Muscle layer of duodenum (tissue), 2 donors: ENCODE measurements around the gene OSBPL9.
"Not testable (repeated sequence)": the region's sequence is repeated elsewhere in the genome, so short reads cannot be mapped to it uniquely, and the experiment has no call there.

Experiments
- H3K27ac ChIP-seq: one replicate; pipeline ENCODE4 v1.7.0; 2013; ENCODE audit warnings: mild to moderate bottlenecking, low read length
- H3K27me3 ChIP-seq: one replicate; pipeline ENCODE4 v1.7.0; 2013; ENCODE audit warnings: low read depth, mild to moderate bottlenecking, control low read depth, low read length
- H3K36me3 ChIP-seq, 2 donors: one replicate each; pipeline ENCODE4 v1.7.0; 2013; ENCODE audit warnings: low read length in 2 of 2, control low read depth in 1 of 2, mild to moderate bottlenecking in 1 of 2; ENCODE audit not compliant: insufficient read depth in 2 of 2, control insufficient read depth in 1 of 2
- H3K4me1 ChIP-seq, 2 donors: one replicate each; pipeline ENCODE4 v1.7.0; 2013; ENCODE audit warnings: low read length in 2 of 2, mild to moderate bottlenecking in 2 of 2, control low read depth in 1 of 2, moderate library complexity in 1 of 2; ENCODE audit not compliant: insufficient read depth in 2 of 2, control insufficient read depth in 1 of 2
- H3K4me3 ChIP-seq, 2 donors: one replicate each; pipeline ENCODE4 v1.7.0; 2013; ENCODE audit warnings: low read length in 2 of 2, low read depth in 1 of 2, mild to moderate bottlenecking in 1 of 2
- H3K9me3 ChIP-seq, 2 donors: one replicate each; pipeline ENCODE4 v1.7.0; 2013; ENCODE audit warnings: low read length in 2 of 2, control low read depth in 1 of 2, mild to moderate bottlenecking in 1 of 2; ENCODE audit not compliant: control insufficient read depth in 1 of 2
- donor health status: healthy.

The OSBPL9 gene

GRCh38 chr1:51729824-51730301 is 113.0 kb downstream of the OSBPL9 start:
- H3K4me3 ChIP-seq, result peak overlapping the region; percentile 65 to 77
- peak overlapping the region; percentile 6 for H3K27ac ChIP-seq
- no peaks in the 10 kb centered on the region for H3K27me3 ChIP-seq
- no peaks in the 10 kb centered on the region for H3K9me3 ChIP-seq
- no peaks in the 10 kb centered on the region for H3K36me3 ChIP-seq
- peaks cover 2 to 26% of the 10 kb centered on the region in 2 donors for H3K4me1 ChIP-seq

GRCh38 chr1:51731998-51732397 is 115.1 kb downstream of the OSBPL9 start:
- Histone ChIP-seq H3K36me3 (no peaks in the 10 kb centered on the region), H3K27me3 (no peaks in the 10 kb centered on the region), H3K27ac (no peak overlapping the region), H3K4me3 (no peak overlapping the region), H3K4me1 (peaks cover 4 to 38% of the 10 kb centered on the region in 2 donors), H3K9me3 (no peaks in the 10 kb centered on the region)

- H3K4me1 ChIP-seq, result peaks cover 4 to 40% of the 10 kb centered on the region in 2 donors
- H3K4me3 ChIP-seq, result no peak overlapping the region
- H3K36me3 ChIP-seq, result no peaks in the 10 kb centered on the region
- no peaks in the 10 kb centered on the region for H3K9me3 ChIP-seq
- H3K27ac ChIP-seq, result no peak overlapping the region
- H3K27me3 ChIP-seq, result no peaks in the 10 kb centered on the region
Measured at GRCh38 chr1:51732701-51733425, 116.0 kb downstream of the OSBPL9 start.

GRCh38 chr1:51733426-51733774 is 116.5 kb downstream of the OSBPL9 start:
- not testable (repeated sequence) for H3K27me3 ChIP-seq, H3K4me3 ChIP-seq, H3K9me3 ChIP-seq, H3K27ac ChIP-seq, H3K36me3 ChIP-seq
- peaks cover 4 to 36% of the 10 kb centered on the region in 2 donors for H3K4me1 ChIP-seq

- Histone ChIP-seq H3K27me3 (no peaks in the 10 kb centered on the region), H3K36me3 (no peaks in the 10 kb centered on the region), H3K4me3 (no peak overlapping the region), H3K4me1 (peaks cover 4 to 31% of the 10 kb centered on the region in 2 donors), H3K27ac (no peak overlapping the region), H3K9me3 (no peaks in the 10 kb centered on the region)
Measured at GRCh38 chr1:51733793-51734522, 117.1 kb downstream of the OSBPL9 start.

GRCh38 chr1:51734896-51735745 is 118.2 kb downstream of the OSBPL9 start:
- H3K9me3 ChIP-seq, result no peaks in the 10 kb centered on the region
- H3K27ac ChIP-seq, result no peak overlapping the region
- H3K4me1 ChIP-seq, result peaks cover 4 to 29% of the 10 kb centered on the region in 2 donors
- no peaks in the 10 kb centered on the region for H3K27me3 ChIP-seq
- no peaks in the 10 kb centered on the region for H3K36me3 ChIP-seq
- no peak overlapping the region for H3K4me3 ChIP-seq

- Histone ChIP-seq H3K4me3 (no peak overlapping the region), H3K9me3 (no peaks in the 10 kb centered on the region), H3K4me1 (peaks cover 4 to 29% of the 10 kb centered on the region in 2 donors)
Measured at GRCh38 chr1:51735746-51736254, 118.9 kb downstream of the OSBPL9 start.

GRCh38 chr1:51736702-51737101 is 119.8 kb downstream of the OSBPL9 start:
- H3K27ac ChIP-seq, result no peak overlapping the region
- no peaks in the 10 kb centered on the region for H3K9me3 ChIP-seq
- peaks cover 4 to 29% of the 10 kb centered on the region in 2 donors for H3K4me1 ChIP-seq
- H3K36me3 ChIP-seq, result no peaks in the 10 kb centered on the region
- H3K4me3 ChIP-seq, result no peak overlapping the region
- no peaks in the 10 kb centered on the region for H3K27me3 ChIP-seq

More at GRCh38 chr1:51735746-51736254, 118.9 kb downstream of the OSBPL9 start:
- Histone ChIP-seq H3K27ac (no peak overlapping the region), H3K36me3 (no peaks in the 10 kb centered on the region), H3K27me3 (no peaks in the 10 kb centered on the region)

GRCh38 chr1:51738681-51739080 is 121.8 kb downstream of the OSBPL9 start:
- no peak overlapping the region for H3K27ac ChIP-seq
- no peak overlapping the region for H3K4me3 ChIP-seq
- H3K36me3 ChIP-seq, result no peaks in the 10 kb centered on the region
- H3K9me3 ChIP-seq, result no peaks in the 10 kb centered on the region
- no peaks in the 10 kb centered on the region for H3K27me3 ChIP-seq
- H3K4me1 ChIP-seq, result peaks cover 4 to 25% of the 10 kb centered on the region in 2 donors

GRCh38 chr1:51740652-51741051 is 123.8 kb downstream of the OSBPL9 start:
- Histone ChIP-seq H3K27ac (no peak overlapping the region), H3K4me3 (no peak overlapping the region), H3K4me1 (peaks cover 0 to 14% of the 10 kb centered on the region in 2 donors), H3K9me3 (no peaks in the 10 kb centered on the region), H3K27me3 (no peaks in the 10 kb centered on the region), H3K36me3 (no peaks in the 10 kb centered on the region)
